Stimulated activated CD8-positive, alpha-beta memory T cell treated with anti-CD3 and anti-CD28 coated beads, Interleukin-7, amount 100 ng/mL, for 4 hours (primary cell): ENCODE measurements around the gene ZEB2.
A peak's percentile ranks its signal among the peaks of the same experiment; 100 is the strongest.

Experiments
- DNase-seq, 2 donors: peaks; one replicate each; pipeline ENCODE4 v3.0.0-alpha.2; 2020; ENCODE audit warnings: low read depth in 2 of 2

Gene ZEB2

DNA sequence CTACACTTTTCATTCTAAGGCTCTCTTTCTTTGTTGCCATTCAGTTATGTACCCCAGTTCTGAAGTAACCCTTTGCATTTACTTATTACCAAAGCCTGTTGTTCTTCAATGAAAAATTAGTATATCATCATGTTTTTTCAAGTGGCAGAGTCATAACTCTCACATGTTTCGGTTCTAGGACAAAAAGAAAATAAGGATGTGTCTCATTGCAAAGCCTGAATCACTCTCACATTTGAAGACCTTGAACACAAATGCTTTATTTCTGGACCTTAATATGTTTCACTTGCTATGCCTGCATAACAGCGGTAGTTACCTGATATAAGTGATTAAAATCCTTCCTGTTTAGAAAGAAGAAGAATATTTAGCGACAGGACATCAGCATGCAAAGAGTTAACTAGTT lies 49.1 kb downstream of the ZEB2 start:
- no peak for DNase-seq

GRCh38 chr2:144470334-144470733 lies 49.6 kb downstream of the ZEB2 start:
- no peak for DNase-seq

- no peak for DNase-seq
Observed at GRCh38 chr2:144469798-144470197, 50.1 kb downstream of the ZEB2 start.

DNA sequence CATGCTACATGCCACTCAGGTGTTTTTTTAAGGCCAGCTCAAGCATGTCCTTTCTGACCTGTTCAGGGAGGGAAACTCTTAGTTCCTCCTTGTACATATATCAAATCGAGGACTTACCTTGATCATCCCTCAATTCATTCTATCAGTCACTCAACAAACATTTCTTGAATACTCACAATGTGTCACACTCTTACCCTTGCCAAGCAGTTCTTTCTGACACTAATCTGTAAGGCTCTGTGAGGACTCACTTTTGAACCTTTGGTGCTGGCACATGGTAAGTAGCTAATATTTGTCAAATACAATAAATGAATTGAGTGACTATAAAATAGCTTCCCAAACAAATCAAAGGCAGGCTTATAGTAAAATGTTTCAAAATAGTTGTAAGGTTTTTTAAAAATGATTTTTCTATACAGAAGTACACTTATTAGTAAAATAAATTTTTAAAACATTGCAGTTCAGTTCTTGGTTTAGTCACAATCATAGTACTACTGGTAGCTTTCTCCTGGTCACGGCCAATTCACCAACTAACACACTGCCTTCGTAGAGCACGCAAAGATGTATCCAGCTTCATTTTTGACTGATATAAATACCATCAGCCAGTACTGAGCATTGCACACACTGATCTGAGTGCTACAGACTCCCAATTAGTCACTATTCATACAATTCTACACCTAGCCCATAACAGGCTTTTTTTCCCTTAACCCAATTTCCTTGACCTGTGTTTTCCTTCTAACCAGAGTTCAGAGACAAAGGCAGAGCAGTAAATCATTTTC lies 50.9 kb downstream of the ZEB2 start:
- no peak for DNase-seq

DNA sequence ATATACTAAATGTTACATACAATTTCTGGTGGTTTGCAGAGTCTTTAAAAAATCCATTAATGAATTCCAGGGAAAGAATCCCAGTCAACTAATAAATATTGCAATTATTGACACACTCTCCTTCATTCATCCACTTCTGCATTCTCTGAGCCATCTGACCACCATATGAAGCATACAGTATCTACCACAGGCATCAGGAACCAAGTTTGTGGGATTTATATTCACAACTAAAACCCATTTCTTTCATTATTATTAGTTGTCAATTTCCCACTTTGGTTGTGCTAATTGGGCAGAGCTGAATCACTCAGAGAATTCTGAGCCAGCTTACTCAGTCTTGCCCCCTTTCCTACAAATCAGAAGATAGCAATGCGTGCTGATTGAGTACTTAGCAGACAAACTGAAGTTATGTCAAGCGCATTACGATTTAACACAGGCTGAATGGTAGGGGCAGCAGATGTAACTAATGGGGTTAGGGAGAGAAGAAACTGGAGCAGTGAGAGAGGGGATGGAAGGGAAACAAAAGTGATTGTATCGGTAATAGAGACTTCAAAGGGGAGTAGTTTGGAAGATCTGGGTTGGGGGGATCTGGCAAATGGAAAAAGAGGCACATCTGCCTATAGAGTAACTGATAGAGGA lies 52.3 kb downstream of the ZEB2 start:
- no peak for DNase-seq

DNA sequence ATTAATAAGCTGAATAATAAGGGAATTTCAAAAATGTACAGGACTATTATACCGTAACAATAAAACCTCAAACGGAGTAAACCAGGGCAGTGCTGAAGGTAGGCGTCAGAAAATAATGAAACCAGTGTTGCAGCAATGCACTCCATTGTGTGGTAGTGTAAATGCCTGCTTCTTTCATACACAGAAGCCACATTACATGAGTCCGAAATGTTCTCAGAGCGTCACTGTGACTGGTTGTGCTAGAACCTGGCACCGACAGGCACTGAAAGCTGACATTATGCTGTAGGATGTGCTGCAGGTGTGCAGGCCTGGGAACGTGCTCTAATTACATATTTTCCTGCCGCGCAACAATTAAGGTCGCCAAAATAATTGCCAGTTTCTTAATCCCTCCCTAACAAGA lies 53.3 kb downstream of the ZEB2 start:
- no peak for DNase-seq

DNA sequence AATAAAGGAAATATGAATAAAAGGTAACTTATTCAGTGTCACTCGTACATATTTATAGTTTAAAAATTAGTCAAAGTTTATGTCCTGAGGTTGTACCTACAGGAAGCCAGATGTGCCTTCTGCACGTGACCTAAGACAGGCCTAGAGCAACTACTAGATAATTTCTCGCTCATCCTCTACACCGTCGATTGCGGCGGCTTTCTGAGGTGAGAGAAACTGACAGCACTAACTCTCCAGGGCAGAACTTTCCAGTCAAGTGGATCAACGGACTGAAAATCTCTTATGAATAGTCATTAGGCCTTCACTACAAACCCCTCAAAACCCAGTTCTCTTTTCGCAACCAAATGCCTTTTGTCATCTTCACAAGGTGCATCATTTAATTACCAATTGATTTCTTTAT lies 54.2 kb downstream of the ZEB2 start:
- DNase-seq: no peak

GRCh38 chr2:144464730-144465129 lies 55.2 kb downstream of the ZEB2 start:
- DNase-seq: no peak

GRCh38 chr2:144463266-144463665 lies 56.7 kb downstream of the ZEB2 start:
- DNase-seq: no peak

DNA sequence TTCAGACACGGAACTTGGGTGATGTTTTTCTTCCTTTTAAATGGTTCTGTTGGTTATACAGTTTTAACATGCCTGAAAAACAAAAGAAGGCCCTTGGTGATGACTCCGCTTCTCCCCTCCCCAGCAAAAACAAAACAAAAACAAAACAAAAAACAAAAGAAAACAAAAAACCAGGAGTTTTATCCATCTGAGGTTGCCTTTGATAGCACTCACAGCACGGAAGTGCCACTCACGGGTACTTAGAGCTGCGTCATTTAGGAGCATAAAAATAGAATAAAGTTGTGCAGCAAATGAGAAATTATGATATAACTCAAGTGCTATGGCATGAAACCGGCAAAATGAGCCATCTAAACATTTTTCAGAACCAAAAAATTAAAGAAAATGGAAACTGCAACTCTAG lies 57.7 kb downstream of the ZEB2 start:
- no peak for DNase-seq

DNA sequence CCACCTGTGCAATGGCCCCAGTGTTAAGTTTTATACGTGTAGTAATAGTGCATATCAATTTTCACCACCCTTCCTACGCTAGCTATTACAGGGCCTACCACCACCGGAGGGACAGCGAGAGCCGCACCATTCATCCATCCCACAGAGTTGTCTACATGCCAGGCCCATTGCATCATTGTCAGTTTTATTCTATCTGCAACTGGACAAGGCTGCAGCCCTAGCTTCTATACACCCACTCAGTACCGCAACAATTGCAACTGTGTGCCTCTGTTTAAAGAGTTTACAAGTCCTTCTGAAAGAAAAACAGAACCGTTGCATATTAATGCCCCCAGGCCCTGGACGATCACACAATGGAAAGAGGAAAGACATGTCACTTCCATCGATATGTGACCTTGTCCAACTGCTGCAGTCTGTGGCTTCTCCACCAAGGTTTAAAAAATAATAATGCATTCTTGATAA lies 58.6 kb downstream of the ZEB2 start:
- no peak for DNase-seq

DNA sequence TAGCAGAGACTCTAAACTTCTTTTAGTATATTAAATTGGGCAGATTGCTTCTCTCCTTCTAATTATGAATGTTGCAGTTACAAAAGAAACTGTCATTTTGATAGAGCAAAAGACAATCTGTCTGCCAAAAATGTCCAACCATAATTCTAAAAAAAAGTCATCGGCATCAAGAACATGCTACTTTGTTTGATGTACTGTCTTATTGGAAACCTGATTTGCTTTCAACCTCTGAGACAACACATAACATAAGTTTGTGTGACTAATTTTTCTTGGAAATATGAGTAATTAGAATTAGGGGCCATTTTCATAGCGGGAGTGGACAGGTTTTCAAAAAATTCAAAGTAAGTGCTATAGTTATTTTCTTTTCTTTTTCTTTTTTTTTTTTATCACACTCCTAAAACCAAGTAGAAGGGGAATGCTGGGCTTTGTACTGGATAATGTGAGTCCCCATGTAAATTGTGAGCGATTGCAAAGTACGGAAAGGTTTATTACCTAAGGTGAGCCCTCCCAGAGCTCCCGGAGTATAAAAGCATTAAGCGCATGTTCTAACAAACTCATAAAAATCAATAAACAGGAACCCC lies 59.1 kb downstream of the ZEB2 start:
- no peak for DNase-seq

DNA sequence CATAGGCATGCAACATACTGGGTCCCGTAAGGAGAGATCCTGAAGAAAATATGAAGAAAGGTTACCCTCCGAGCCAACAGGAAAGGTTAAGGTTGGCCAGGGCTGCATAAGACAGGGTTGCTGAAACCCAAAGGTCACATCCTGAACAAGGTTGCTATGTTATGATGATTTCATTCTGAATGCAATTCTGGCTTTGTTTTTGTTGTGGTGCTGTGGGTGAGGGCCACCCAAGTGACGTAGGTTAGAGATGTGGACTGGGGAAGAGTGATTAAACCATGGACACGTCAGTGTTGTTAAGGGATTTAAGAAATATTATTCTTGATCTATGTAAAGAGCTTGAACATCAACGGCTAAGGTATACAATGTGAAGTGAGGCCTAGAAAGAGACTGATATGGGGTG lies 60.0 kb downstream of the ZEB2 start:
- peak in 1 of 2 donors; percentile 36 for DNase-seq

DNA sequence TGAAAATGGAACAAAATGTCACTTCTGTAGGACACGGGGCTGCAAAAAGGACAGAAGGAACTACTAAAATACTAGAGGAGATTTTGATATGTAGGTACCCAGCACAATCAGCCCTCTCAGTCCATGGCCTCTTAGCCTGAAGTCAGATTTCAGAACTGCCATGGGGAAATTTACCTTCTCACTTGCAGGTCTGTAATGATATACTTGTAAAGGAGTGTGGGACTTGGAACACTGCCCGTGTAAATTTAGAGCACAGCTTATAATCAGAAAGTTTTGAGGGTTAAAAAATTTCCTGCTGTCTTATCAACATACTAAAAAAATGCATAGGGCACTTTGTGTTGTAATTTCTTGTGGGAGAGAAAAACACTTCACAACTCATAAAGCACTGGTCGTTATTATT lies 60.6 kb downstream of the ZEB2 start:
- DNase-seq: no peak

DNA sequence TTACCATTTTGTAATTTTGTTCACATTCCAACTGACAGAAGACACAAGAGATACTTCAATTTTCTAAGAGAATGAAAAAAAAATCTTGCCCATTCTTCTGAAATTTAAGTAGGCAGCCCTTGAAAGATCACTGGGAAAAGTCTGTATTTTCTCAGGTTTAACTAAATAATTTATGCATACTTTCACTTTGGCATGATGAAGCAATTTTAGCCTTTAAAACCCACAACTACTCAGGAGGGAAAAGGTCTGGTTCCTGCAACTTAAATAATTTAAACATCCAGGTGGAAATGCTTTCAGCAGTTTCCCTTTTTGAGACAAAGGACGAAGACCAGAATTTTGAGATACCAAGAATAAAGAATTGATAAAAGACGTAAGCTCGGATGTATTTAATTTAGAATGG lies 61.4 kb downstream of the ZEB2 start:
- DNase-seq: no peak

DNA sequence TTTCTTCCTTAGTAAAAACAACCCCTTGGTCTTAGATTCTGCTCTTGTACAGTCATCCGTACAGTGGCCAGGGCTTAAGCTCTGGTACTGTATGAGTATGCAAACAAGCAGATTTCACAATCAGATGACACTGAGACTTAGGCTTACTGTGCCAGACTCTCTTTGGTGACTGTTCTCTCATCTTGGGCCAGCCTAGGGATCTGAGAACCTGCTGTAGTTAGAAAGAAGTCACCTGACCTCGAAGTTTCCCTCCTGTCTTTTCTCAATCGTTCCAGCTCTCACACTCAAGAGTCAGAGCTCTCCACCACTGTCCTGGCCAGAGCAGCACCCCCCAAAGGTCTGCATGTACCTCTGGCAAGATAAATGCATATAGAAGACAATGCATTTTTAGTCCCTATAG lies 63.2 kb downstream of the ZEB2 start:
- DNase-seq: no peak

GRCh38 chr2:144455987-144456386 lies 63.9 kb downstream of the ZEB2 start:
- DNase-seq: no peak

DNA sequence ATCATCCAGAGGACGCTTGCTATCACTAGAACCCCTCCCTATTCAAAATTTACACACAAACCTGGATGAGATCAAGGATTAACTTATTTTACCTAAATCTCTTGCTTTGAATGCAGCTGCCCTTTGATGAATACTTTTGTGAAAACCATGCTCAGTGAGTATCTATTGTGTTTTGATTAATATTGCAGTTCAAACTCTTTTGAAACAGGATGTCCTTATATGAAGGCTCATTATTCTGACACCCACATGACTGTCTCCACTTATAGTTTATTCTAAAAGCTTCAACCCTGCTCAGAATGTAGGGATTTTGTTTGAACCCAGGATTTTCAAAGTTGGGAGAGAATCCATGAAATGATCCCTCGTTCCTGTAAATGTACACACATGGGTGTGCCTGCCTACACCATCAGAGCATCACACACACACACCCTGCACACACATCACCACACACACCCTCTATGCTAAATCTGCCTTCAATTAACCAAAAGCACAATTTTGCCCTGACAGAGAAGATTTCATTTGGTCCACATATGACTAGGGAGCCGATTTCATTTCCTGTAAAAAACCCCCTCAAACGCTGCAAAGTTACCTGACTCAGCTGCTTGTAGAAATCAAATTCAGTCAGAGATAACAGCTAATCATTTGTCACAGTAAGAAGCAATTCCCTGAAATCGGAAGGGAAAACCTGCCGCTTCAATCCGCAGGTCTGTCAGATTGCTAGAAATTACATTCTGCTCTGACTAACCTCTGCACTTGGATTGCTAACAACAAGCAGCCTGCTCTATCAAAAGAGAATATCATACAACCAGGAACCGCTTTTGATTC lies 65.2 kb downstream of the ZEB2 start:
- DNase-seq: no peak

GRCh38 chr2:144453486-144454158 lies 66.3 kb downstream of the ZEB2 start:
- DNase-seq: no peak

DNA sequence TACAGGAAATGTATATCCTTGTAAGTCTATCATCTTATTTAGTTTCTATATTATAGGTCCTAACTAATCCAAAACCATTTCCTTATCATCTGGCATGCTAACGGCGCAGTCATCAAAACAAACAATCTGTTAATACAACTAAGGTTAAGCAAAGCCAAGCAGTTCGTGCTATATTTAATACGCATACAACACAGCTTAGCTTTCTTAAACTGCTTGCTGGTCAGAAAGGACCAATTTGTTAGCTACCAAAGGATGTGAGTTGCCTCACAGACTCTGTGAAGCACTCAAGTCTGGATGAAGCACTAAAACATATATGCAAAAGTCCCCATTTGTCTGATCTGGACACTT lies 67.0 kb downstream of the ZEB2 start:
- no peak for DNase-seq

GRCh38 chr2:144452169-144452988 lies 67.5 kb downstream of the ZEB2 start:
- DNase-seq: no peak
